GM18909 (cell line): Measurements from ENCODE around the gene MAZ.

Experiments used
- ATAC-seq: cut with Tn5 transposase; IDR thresholded peaks from one replicate; pipeline ENCODE4 v1.9.1; 2021; ENCODE audit warnings: mild to moderate bottlenecking; ENCODE audit not compliant: unreplicated experiment, poor library complexity

The MAZ gene

DNA sequence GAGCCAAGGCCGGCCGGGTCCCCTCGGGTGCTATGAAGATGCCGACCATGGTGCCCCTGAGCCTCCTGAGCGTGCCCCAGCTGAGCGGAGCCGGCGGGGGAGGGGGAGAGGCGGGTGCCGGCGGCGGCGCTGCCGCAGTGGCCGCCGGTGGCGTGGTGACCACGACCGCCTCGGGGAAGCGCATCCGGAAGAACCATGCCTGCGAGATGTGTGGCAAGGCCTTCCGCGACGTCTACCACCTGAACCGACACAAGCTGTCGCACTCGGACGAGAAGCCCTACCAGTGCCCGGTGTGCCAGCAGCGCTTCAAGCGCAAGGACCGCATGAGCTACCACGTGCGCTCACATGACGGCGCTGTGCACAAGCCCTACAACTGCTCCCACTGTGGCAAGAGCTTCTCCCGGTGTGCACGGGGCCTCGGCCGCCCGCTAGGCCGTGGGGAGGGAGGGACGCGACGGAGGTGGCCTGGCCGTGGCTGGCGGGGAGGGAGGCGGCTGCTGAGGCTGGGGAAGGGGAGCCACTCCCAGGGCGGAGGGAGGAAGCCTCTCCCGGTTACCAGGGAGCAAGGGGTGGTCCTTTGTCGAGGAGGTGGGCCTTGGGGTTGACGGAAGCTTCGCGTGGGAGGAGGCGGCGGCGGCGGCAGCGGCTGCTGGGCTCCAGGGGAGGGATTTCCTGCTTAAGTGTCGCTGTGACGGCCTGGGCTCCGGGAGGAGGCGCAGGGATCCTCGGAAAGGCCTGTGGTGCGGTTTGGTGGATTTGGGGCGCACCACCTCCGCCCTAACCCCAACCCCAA lies 1.3 kb downstream of the MAZ start:
- peak; percentile 27 for ATAC-seq

DNA sequence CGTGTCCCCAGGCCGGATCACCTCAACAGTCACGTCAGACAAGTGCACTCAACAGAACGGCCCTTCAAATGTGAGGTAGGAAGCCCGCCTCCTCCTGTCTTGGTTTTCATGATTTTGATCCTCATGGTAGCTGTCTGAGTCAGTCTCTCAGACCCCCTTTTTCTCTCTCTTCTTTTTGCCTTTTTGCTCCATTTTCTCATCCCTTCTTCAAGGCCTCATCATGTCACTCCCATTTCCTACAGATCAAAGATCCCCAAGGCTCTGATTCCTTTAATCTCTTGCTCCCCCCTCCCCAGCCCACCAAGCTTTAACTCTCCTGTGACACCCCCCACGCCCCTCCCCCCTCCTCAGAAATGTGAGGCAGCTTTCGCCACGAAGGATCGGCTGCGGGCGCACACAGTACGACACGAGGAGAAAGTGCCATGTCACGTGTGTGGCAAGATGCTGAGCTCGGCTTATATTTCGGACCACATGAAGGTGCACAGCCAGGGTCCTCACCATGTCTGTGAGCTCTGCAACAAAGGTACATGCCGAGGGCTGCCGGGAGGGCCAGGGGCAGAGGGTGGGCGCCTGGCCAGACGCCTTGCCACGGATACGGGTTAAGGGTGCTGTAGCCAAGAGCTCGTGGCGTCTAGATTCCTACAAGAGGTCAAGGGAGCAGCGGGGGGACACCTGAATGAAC lies 2.0 kb downstream of the MAZ start:
- ATAC-seq = no peak

DNA sequence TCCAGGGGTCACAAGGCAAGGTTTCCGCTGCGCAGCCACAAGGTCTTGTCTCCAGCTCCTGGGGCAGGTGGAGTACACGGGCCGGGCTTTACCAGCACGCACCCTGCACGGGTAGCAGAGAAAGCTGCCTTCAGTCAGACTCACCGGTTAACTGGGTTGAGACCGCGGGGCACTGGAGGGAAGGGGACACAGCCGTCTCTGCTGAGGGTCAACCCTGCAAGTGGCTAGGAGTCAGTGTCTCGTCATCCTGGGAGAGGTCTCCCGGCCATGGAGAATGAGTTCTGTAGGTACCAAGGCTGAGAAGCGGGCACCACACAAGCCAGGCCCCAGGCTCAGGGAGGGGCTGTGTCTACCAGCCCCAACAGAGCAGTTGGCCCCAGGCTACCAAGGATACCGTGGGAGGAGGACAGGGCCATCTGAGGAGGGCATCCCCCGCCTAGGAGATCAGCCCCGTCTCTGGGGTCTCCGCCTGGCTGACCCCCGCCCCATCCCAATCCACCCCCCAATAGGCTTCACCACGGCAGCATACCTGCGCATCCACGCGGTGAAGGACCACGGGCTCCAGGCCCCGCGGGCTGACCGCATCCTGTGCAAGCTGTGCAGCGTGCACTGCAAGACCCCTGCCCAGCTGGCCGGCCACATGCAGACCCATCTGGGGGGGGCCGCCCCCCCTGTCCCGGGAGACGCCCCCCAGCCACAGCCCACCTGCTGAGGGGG lies 2.9 kb downstream of the MAZ start:
- ATAC-seq = no peak

DNA sequence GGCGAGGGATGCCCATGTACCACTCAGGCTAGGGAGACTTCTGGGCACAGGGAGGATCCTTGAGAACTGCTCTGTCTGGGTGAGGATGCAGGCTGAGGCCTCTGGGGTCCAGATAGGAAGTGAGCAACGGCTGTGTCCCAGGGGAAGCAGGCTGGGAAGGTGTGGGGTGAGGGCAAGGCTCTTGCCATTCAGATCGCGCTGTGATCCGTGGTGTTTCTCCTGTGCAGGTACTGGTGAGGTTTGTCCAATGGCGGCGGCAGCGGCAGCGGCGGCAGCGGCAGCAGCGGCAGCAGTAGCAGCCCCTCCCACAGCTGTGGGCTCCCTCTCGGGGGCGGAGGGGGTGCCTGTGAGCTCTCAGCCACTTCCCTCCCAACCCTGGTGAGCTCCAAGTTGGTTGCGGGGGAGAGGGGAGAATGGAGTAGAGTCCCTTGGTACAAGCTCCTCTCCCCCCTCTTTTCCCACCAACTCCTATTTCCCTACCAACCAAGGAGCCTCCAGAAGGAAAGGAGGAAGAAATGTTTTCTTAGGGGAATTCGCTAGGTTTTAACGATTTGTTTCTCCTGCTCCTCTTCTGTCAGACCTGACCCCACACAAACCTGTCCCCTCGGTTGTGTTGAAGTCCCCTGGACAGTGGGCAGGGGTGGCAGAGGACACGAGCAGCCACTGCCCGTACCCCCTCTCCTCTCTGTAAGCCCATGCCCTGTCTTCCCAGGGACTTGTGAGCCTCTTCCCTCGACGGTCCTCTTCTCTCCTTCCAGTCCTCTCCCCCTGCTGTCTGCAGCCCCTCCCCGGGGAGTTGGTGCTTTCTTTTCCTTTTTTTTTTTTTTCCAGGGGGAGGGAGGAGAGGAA lies 3.7 kb downstream of the MAZ start:
- ATAC-seq = no peak

DNA sequence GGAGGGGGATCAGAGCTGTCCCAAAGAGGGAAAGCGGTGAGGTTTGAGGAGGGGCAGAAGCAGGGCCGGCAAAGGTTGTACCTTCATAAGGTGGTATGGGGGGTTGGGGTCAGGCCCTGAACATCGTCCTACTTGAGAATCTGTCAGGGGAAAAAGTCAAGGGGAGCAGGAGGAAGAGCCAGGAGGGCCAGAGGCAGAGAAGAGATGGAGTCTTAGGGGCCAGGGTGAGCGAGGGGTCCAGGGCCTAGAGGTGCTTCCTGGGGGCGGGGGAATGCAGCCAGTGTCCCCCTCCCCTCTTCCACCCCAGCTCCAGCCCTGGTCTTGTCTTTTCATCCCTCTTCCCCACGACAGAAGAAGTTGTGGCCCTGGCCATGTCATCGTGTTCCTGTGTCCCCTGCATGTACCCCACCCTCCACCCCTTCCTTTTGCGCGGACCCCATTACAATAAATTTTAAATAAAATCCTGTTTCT lies 4.4 kb downstream of the MAZ start:
- ATAC-seq = no peak

DNA sequence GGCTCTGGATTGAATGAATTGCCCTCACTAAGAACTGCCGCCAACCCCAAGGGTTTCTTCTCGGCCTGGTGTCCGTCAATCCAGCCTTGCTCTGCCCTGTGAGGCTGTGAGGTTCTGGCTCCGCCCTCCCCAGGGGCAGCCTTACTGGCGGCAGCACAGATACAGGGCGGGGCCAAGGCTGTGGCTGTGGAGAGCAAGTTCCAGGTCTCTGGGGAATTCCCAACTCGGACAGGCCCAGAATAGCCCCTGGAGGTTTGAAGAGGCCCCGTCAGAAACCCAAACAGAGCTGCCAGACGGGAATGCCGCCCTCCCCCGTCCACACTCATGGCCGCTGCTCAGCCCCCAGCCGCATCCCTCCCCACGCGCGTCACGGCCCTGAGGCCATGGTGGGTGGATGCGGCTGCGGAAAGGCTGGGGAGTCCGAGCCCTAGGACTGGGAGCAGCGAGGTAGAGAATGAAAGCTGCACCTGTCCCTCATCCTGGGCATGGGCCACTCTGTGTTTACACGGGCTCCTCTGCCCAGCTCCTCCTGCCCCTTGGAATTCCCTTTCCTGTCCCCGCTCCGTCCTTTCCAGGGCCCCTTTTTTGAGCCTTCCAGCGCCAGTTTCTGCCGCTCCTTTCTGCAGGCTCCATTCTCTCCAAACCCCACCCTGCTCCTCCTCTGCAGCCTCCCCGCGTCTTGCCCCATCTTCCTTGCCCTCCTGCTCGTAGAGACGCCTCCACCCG lies 5.0 kb downstream of the MAZ start:
- no peak for ATAC-seq

DNA sequence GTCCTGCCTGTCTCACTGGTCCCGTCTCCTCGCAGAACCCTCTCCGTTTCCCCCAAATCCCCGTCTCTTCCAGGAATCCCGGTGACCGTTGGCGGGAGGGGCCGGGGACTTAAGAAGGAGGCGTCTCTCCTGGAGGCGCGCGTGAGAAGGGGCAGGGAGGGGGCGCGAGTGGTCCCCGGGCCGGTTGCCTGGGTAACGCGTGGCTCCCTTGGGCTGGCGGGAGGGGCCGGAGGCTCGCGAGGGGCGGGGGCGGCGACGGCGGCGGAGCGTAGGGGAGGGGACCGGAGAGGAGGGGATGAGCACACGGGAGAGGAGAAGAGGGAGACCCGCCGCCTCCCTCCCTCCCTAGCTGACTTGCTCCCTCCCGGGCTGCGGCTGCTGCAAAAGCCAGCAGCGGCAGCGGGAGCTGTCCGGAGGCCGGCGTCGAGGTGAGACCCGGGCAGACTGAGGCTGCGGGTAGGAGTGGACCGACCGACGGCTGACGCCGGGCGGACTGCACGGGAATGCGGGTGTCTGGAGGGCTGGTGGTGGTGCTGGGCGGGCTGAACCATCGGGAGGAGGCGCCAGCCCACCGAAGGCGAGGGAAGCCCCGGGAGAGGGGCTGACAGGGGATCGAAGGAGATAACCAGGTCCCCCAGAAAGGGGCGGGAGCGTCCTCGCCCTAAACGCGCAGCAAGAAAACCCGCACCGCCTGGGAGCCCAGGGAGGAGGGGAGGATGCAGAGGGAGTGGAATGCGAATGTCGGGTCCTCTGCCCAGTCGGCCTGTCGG lies 5.8 kb downstream of the MAZ start, which contains the start of gene PRRT2:
TSS of gene PRRT2 (plus strand) at position 298 of the 770 bp plus-strand sequence. CDS start 862 bp downstream, outside the sequence.
- no peak for ATAC-seq

DNA sequence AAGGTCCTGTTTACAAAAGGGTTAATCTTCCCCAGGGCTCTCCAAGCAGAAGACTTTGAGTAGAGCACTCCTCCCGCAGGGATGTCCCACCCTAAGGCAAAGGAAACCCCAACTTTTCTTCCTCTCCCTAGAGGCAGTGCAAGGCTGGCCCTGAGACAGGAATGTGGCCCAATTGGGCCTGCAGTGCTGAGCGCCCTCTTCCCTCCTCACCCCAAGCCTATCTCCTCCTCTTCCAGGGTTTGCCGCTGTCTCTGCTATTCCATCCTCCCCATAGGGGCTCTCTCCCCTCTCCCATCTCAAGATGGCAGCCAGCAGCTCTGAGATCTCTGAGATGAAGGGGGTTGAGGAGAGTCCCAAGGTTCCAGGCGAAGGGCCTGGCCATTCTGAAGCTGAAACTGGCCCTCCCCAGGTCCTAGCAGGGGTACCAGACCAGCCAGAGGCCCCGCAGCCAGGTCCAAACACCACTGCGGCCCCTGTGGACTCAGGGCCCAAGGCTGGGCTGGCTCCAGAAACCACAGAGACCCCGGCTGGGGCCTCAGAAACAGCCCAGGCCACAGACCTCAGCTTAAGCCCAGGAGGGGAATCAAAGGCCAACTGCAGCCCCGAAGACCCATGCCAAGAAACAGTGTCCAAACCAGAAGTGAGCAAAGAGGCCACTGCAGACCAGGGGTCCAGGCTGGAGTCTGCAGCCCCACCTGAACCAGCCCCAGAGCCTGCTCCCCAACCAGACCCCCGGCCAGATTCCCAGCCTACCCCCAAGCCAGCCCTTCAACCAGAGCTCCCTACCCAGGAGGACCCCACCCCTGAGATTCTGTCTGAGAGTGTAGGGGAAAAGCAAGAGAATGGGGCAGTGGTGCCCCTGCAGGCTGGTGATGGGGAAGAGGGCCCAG lies 6.7 kb downstream of the MAZ start:
- ATAC-seq = no peak

DNA sequence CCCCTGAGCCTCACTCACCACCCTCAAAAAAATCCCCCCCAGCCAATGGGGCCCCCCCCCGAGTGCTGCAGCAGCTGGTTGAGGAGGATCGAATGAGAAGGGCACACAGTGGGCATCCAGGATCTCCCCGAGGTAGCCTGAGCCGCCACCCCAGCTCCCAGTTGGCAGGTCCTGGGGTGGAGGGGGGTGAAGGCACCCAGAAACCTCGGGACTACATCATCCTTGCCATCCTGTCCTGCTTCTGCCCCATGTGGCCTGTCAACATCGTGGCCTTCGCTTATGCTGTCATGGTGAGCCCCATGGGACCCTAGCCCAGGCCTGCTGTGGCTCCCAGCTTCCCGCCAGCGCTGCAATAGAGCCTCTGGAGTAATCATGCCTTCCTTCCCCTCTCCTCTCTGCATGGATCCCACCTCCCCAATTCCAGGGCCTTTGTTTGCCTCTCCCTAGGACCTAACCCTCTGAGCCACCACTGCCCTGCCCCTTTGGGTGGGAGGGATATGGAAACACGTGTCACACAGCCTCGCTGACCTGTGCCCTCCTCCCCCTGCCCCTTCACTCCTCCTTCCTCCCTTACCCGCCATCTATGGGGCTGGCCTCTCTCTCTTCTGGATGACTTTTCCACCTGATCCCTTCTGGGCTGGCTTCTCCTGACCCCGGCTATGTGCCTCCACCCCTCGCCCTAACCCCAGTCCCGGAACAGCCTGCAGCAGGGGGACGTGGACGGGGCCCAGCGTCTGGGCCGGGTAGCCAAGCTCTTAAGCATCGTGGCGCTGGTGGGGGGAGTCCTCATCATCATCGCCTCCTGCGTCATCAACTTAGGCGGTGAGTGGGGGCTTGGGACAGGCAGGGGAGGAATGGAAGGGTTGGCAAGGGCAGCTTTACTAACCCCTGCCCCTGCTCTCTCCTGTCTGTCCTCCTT lies 7.6 kb downstream of the MAZ start:
- no peak for ATAC-seq

DNA sequence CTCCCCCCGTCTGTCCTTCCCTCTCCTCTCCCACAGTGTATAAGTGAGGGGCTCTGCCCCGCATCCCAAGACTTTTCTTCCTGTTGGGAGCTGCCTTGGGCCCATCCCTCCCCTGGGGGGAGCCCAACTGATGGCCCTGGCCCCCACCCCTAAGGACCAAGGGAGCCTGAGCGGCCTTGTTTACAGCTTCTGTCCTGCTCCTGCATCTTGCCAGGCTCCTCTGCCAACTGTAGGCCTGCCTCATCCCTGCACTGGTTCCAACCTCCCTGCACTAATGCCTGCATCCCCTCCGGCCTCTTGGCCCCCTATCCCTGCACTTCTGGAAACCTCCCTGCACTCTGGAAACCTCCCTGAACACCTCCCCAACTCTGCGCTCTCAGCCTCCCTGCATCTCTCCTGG lies 8.3 kb downstream of the MAZ start:
- ATAC-seq = no peak

DNA sequence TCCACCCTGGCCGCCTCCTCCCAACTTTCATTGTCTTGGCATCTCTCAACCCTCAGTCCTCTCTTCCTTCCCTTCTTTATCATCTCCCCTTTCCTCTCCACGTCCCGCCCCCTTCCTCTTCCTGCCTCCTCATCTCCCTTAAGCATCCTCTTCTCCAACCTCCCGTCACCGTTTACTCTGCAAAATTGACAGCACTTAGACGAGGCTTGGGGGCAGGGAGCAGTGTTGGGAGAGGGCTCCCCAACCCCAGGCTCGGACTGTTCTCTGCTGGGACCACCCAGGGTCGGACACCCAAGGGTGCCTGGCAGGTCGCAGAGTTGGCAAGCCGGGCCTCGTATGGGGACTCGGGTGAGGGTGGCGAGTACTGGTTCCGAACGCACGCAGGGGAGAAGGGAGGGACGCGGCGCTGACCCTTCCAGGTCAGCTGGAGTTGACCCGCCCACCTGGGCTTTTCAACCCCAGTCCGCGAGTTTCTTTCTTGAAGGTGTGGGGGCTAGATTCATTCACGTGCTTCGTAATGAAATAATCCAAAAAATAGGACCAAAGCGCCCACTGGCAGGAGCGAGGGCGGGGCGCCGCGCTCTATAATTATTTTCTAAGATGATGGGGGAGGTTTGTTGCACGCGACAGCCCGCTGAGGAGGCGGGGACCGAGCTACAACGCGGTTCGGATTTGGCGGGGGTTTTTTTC lies 8.8 kb downstream of the MAZ start:
- ATAC-seq = no peak

DNA sequence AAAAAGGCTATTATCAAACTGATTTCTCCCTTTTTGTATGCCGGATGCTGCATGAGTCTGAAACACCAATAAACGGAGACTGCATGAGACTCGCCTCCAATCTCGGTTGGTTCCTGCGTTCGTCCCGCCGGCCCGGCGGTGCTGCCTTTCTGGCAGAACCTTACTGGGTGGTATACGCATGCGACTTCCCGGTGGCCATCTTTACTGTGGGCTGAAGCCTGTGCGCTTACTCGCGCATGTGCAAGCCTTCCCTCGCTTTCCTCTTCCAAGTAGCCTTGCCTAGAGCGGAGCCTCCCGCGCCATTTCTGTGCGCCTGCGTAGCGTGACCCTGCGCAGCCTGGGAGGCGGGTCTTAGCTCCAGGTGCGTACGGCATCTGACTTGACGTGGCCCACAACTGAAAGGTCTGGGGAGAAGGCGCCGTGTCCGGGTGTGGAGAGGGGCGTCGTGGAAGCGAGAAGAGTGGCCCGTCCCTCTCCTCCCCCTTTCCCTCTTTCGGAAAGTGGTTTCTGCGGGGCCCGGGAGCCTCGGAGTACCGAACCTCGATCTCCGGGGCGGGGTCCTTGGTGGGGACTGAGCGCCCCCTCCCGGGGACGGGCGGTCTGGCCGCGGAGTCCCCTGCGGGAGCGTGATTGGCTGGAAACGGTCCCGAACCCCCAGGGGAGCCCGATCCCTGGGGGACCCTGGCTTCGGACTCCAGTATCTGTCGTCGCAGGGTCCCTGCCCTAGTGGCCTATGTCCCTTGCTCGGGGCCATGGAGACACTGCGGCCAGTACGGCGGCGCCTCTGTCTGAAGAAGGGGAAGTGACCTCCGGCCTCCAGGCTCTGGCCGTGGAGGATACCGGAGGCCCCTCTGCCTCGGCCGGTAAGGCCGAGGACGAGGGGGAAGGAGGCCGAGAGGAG lies 9.7 kb downstream of the MAZ start, which contains the start of gene PAGR1:
TSS of gene PAGR1 (plus strand) at position 360 of the 901 bp plus-strand sequence. CDS start at position 734, 374 bp downstream.
- peak; percentile 72 for ATAC-seq

DNA sequence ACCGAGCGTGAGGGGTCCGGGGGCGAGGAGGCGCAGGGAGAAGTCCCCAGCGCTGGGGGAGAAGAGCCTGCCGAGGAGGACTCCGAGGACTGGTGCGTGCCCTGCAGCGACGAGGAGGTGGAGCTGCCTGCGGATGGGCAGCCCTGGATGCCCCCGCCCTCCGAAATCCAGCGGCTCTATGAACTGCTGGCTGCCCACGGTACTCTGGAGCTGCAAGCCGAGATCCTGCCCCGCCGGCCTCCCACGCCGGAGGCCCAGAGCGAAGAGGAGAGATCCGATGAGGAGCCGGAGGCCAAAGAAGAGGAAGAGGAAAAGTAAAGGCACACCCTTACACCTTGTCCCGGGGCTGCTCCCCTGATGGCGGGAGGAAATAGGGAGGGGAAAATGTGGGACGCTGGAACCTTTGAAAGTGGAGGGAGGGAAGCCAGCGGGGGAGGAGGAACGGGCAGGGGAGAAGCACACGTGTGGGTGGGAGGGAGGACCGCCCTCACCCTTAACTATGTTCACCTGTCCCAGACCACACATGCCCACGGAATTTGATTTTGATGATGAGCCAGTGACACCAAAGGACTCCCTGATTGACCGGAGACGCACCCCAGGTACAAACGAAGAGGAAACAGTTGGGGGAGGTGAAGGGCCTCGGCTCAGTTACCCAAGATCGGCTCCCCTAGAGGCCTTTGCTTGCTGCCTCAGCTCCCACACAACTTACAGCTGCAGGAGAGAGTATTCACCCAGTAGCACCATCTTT lies 10.5 kb downstream of the MAZ start:
- peak; percentile 14 for ATAC-seq

DNA sequence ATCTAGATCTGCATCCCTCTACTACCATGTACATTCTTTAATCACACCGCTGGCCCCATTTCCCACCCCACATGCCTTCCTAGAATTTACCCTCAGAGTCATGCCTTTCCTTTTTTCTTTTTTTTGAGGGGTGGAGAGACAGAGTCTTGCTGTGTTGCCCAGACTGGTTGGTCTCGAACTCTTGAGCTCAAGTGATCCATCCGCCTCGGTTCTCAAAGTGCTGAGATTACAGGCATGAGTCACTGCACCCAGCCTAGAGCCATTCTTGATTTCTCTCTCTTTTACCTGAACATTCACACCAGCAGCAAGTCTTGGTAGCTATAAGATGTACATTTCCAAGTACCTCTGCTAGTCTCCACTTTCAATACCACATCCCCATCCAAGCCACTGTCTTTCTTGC lies 11.8 kb downstream of the MAZ start:
- no peak for ATAC-seq
